BLaER1 treated with 17β-estradiol and CSF1 and Interleukin-3, amounts not matched to agents 10 nM and 100 nM (cell line): Measurements from ENCODE around the gene PDE1A.
"Not testable (repeated sequence)": the region's sequence is repeated elsewhere in the genome, so short reads cannot be mapped to it uniquely, and the experiment has no call there.

ENCODE experiments used
- H3K27ac ChIP-seq, 11 experiments: shearing (Covaris generic); formaldehyde crosslinking; 2 replicates each; pipeline ENCODE4 v1.8.1; 2022
- H3K27me3 ChIP-seq, 11 experiments: shearing (Covaris generic); formaldehyde crosslinking; 2 replicates each; pipeline ENCODE4 v1.8.1; 2022
- H3K36me3 ChIP-seq, 11 experiments: shearing (Covaris generic); formaldehyde crosslinking; 2 replicates each; pipeline ENCODE4 v1.8.1; 2022
- H3K4me1 ChIP-seq, 10 experiments: shearing (Covaris generic); formaldehyde crosslinking; 2 replicates each; pipeline ENCODE4 v1.8.1; 2022
- H3K4me2 ChIP-seq, 11 experiments: shearing (Covaris generic); formaldehyde crosslinking; 2 replicates each; pipeline ENCODE4 v1.8.1; 2022
- H3K4me3 ChIP-seq, 10 experiments: shearing (Covaris generic); formaldehyde crosslinking; 2 replicates each; pipeline ENCODE4 v1.8.1; 2022
- H3K9ac ChIP-seq, 11 experiments: shearing (Covaris generic); formaldehyde crosslinking; 2 replicates each; pipeline ENCODE4 v1.8.1; 2022
- H3K9me3 ChIP-seq, 11 experiments: shearing (Covaris generic); formaldehyde crosslinking; replicated peaks in 1 of 11; 2 replicates each; pipeline ENCODE4 v1.8.1; 2022
- H4K20me1 ChIP-seq, 11 experiments: shearing (Covaris generic); formaldehyde crosslinking; 2 replicates each; pipeline ENCODE4 v1.8.1; 2022
- Cebpa-rat ChIP-seq, 11 experiments: shearing (Covaris generic); IDR thresholded peaks; 2 replicates each; pipeline ENCODE4 v1.8.1; 2022

PDE1A gene

GRCh38 chr2:182302174-182302573 is 124.7 kb downstream of the PDE1A start:
- Histone ChIP-seq H3K9ac (no peak overlapping the region), H3K4me2 (no peak overlapping the region), H3K4me1 (no peaks in the 10 kb centered on the region), H3K9me3 (no peaks in the 10 kb centered on the region), H4K20me1 (no peaks in the 10 kb centered on the region), H3K36me3 (no peaks in the 10 kb centered on the region), H3K27me3 (no peaks in the 10 kb centered on the region), H3K27ac (no peak overlapping the region), H3K4me3 (no peak overlapping the region)
- no peak for TF ChIP-seq Cebpa-rat (IDR thresholded peaks at IDR 0.05)

- Histone ChIP-seq H3K36me3 (no peaks in the 10 kb centered on the region), H3K4me2 (no peak overlapping the region), H3K4me1 (no peaks in the 10 kb centered on the region), H3K9me3 (no peaks in the 10 kb centered on the region), H3K27ac (no peak overlapping the region), H3K9ac (no peak overlapping the region), H3K4me3 (no peak overlapping the region), H3K27me3 (no peaks in the 10 kb centered on the region), H4K20me1 (no peaks in the 10 kb centered on the region)
- TF ChIP-seq Cebpa-rat (IDR thresholded peaks at IDR 0.05) = no peak
Observed at GRCh38 chr2:182301093-182301492, 125.7 kb downstream of the PDE1A start.

GRCh38 chr2:182300608-182301007 is 126.2 kb downstream of the PDE1A start:
- no peak overlapping the region for H3K4me3 ChIP-seq
- no peak for TF ChIP-seq Cebpa-rat (IDR thresholded peaks at IDR 0.05)
- no peak overlapping the region for H3K4me2 ChIP-seq
- no peaks in the 10 kb centered on the region for H3K36me3 ChIP-seq
- no peak overlapping the region for H3K27ac ChIP-seq
- H3K27me3 ChIP-seq = no peaks in the 10 kb centered on the region
- no peaks in the 10 kb centered on the region for H4K20me1 ChIP-seq
- no peaks in the 10 kb centered on the region for H3K9me3 ChIP-seq
- H3K9ac ChIP-seq = no peak overlapping the region
- H3K4me1 ChIP-seq = no peaks in the 10 kb centered on the region

GRCh38 chr2:182299632-182300031 is 127.2 kb downstream of the PDE1A start:
- no peak overlapping the region for H3K9ac ChIP-seq
- no peaks in the 10 kb centered on the region for H3K9me3 ChIP-seq
- H3K27ac ChIP-seq = no peak overlapping the region
- no peaks in the 10 kb centered on the region for H3K4me1 ChIP-seq
- no peaks in the 10 kb centered on the region for H3K27me3 ChIP-seq
- H4K20me1 ChIP-seq = no peaks in the 10 kb centered on the region
- TF ChIP-seq Cebpa-rat (IDR thresholded peaks at IDR 0.05) = no peak
- no peaks in the 10 kb centered on the region for H3K36me3 ChIP-seq
- no peak overlapping the region for H3K4me2 ChIP-seq
- no peak overlapping the region for H3K4me3 ChIP-seq

- no peak overlapping the region for H3K9ac ChIP-seq
- H4K20me1 ChIP-seq = no peaks in the 10 kb centered on the region
- H3K4me1 ChIP-seq = no peaks in the 10 kb centered on the region
- no peaks in the 10 kb centered on the region for H3K9me3 ChIP-seq
- H3K4me2 ChIP-seq = no peak overlapping the region
- H3K27me3 ChIP-seq = no peaks in the 10 kb centered on the region
- no peaks in the 10 kb centered on the region for H3K36me3 ChIP-seq
- TF ChIP-seq Cebpa-rat (IDR thresholded peaks at IDR 0.05) = no peak
- no peak overlapping the region for H3K27ac ChIP-seq
- no peak overlapping the region for H3K4me3 ChIP-seq
Observed at GRCh38 chr2:182298456-182298855, 128.4 kb downstream of the PDE1A start.

- no peak overlapping the region for H3K4me2 ChIP-seq
- no peak overlapping the region for H3K27ac ChIP-seq
- H3K36me3 ChIP-seq = no peaks in the 10 kb centered on the region
- no peaks in the 10 kb centered on the region for H3K9me3 ChIP-seq
- H3K9ac ChIP-seq = no peak overlapping the region
- no peaks in the 10 kb centered on the region for H3K27me3 ChIP-seq
- no peaks in the 10 kb centered on the region for H4K20me1 ChIP-seq
- no peak for TF ChIP-seq Cebpa-rat (IDR thresholded peaks at IDR 0.05)
- no peaks in the 10 kb centered on the region for H3K4me1 ChIP-seq
- H3K4me3 ChIP-seq = no peak overlapping the region
Observed at GRCh38 chr2:182291296-182291695, 135.5 kb downstream of the PDE1A start.

GRCh38 chr2:182283512-182283911 is 143.3 kb downstream of the PDE1A start:
- H3K27me3 ChIP-seq = no peaks in the 10 kb centered on the region
- H3K36me3 ChIP-seq = no peaks in the 10 kb centered on the region
- no peaks in the 10 kb centered on the region for H3K4me1 ChIP-seq
- H3K27ac ChIP-seq = no peak overlapping the region
- peaks cover 0 to 1% (median 0%) of the 10 kb centered on the region in 11 experiments; a peak in 3 of 22 replicates for H3K9me3 ChIP-seq
- H3K9ac ChIP-seq = no peak overlapping the region
- H4K20me1 ChIP-seq = no peaks in the 10 kb centered on the region
- H3K4me3 ChIP-seq = no peak overlapping the region
- TF ChIP-seq Cebpa-rat (IDR thresholded peaks at IDR 0.05) = no peak
- no peak overlapping the region for H3K4me2 ChIP-seq

GRCh38 chr2:182281276-182281675 is 145.6 kb downstream of the PDE1A start:
- Histone ChIP-seq H3K4me2 (no peak overlapping the region), H3K9ac (no peak overlapping the region), H3K27ac (no peak overlapping the region), H3K27me3 (no peaks in the 10 kb centered on the region), H4K20me1 (no peaks in the 10 kb centered on the region), H3K4me3 (no peak overlapping the region), H3K36me3 (no peaks in the 10 kb centered on the region), H3K4me1 (no peaks in the 10 kb centered on the region), H3K9me3 (peaks cover 16 to 24% (median 20%) of the 10 kb centered on the region in 11 experiments)
- TF ChIP-seq Cebpa-rat (IDR thresholded peaks at IDR 0.05) = no peak

GRCh38 chr2:182280118-182280517 is 146.7 kb downstream of the PDE1A start:
- Histone ChIP-seq H3K4me2 (no peak overlapping the region), H3K9me3 (peaks cover 27 to 35% (median 31%) of the 10 kb centered on the region in 11 experiments), H3K4me1 (no peaks in the 10 kb centered on the region), H3K9ac (no peak overlapping the region), H4K20me1 (no peaks in the 10 kb centered on the region), H3K4me3 (no peak overlapping the region), H3K36me3 (no peaks in the 10 kb centered on the region), H3K27me3 (no peaks in the 10 kb centered on the region), H3K27ac (no peak overlapping the region)
- no peak for TF ChIP-seq Cebpa-rat (IDR thresholded peaks at IDR 0.05)

GRCh38 chr2:182276662-182277061 is 150.2 kb downstream of the PDE1A start:
- not testable (repeated sequence) for H3K27me3 ChIP-seq, H3K9ac ChIP-seq, H4K20me1 ChIP-seq, H3K4me3 ChIP-seq, H3K4me2 ChIP-seq, H3K27ac ChIP-seq, H3K4me1 ChIP-seq, H3K36me3 ChIP-seq
- peaks cover 31 to 44% (median 34%) of the 10 kb centered on the region in 11 experiments for H3K9me3 ChIP-seq

- no peak for TF ChIP-seq Cebpa-rat (IDR thresholded peaks at IDR 0.05)
- Histone ChIP-seq H3K27ac (no peak overlapping the region), H4K20me1 (no peaks in the 10 kb centered on the region), H3K4me1 (no peaks in the 10 kb centered on the region), H3K9ac (no peak overlapping the region), H3K4me2 (no peak overlapping the region), H3K36me3 (no peaks in the 10 kb centered on the region), H3K4me3 (no peak overlapping the region), H3K27me3 (no peaks in the 10 kb centered on the region), H3K9me3 (no peaks in the 10 kb centered on the region)
Observed at GRCh38 chr2:182267971-182268370, 158.9 kb downstream of the PDE1A start.
